ENCODE results near the gene RNGTT.
A peak's percentile ranks its signal among the peaks of the same experiment; 100 is the strongest.
"Not testable (repeated sequence)": the region's sequence is repeated elsewhere in the genome, so short reads cannot be mapped to it uniquely, and the experiment has no call there.

The RNGTT gene

GRCh38 chr6:88933521-88933920 is 29.9 kb downstream of the RNGTT start:
- Mint-ChIP-seq H3K4me1 (no peaks in the 10 kb centered on the region), H3K27me3 (no peaks in the 10 kb centered on the region), H3K4me3 (no peak overlapping the region), H3K9me3 (peaks cover 30 to 47% of the 10 kb centered on the region in 2 donors), H3K27ac (no peak overlapping the region)
- DNase-seq (no peak), ATAC-seq (no peak)

- not testable (repeated sequence) for H3K27ac Mint-ChIP-seq, ATAC-seq, H3K4me3 Mint-ChIP-seq, DNase-seq, H3K27me3 Mint-ChIP-seq, H3K4me1 Mint-ChIP-seq
- peaks cover 20 to 35% of the 10 kb centered on the region in 2 donors for H3K9me3 Mint-ChIP-seq
Measured at GRCh38 chr6:88932019-88932418, 31.4 kb downstream of the RNGTT start.

GRCh38 chr6:88922775-88923548 is 40.5 kb downstream of the RNGTT start:
- no peaks in the 10 kb centered on the region for H3K27me3 Mint-ChIP-seq
- no peak overlapping the region for H3K4me3 Mint-ChIP-seq
- no peaks in the 10 kb centered on the region for H3K9me3 Mint-ChIP-seq
- H3K27ac Mint-ChIP-seq = no peak overlapping the region
- peaks cover 5% of the 10 kb centered on the region for H3K4me1 Mint-ChIP-seq
- ATAC-seq (no peak), DNase-seq (no peak)

GRCh38 chr6:88921734-88922133 is 41.7 kb downstream of the RNGTT start:
- Mint-ChIP-seq H3K27me3 (no peaks in the 10 kb centered on the region), H3K4me1 (peaks cover 16% of the 10 kb centered on the region), H3K27ac (no peak overlapping the region), H3K9me3 (no peaks in the 10 kb centered on the region), H3K4me3 (no peak overlapping the region)
- no peak for DNase-seq
- ATAC-seq = no peak

GRCh38 chr6:88920774-88921733 is 42.4 kb downstream of the RNGTT start:
- no peaks in the 10 kb centered on the region for H3K9me3 Mint-ChIP-seq
- no peak for ATAC-seq
- no peak overlapping the region for H3K27ac Mint-ChIP-seq
- no peak overlapping the region for H3K4me3 Mint-ChIP-seq
- no peaks in the 10 kb centered on the region for H3K27me3 Mint-ChIP-seq
- DNase-seq = no peak
- peaks cover 19% of the 10 kb centered on the region for H3K4me1 Mint-ChIP-seq

GRCh38 chr6:88920088-88920487 is 43.3 kb downstream of the RNGTT start:
- Mint-ChIP-seq H3K4me1 (peaks cover 19% of the 10 kb centered on the region), H3K4me3 (no peak overlapping the region), H3K27me3 (no peaks in the 10 kb centered on the region), H3K27ac (no peak overlapping the region), H3K9me3 (peaks cover 0 to 4% of the 10 kb centered on the region in 2 donors)
- DNase-seq (no peak), ATAC-seq (no peak)

- Mint-ChIP-seq H3K4me3 (no peak overlapping the region), H3K27ac (no peak overlapping the region), H3K27me3 (no peaks in the 10 kb centered on the region), H3K4me1 (peaks cover 28% of the 10 kb centered on the region), H3K9me3 (peaks cover 0 to 12% of the 10 kb centered on the region in 2 donors)
- DNase-seq (no peak), ATAC-seq (no peak)
Measured at GRCh38 chr6:88919032-88919431, 44.4 kb downstream of the RNGTT start.

- no peak overlapping the region for H3K4me3 Mint-ChIP-seq
- peaks cover 50% of the 10 kb centered on the region for H3K4me1 Mint-ChIP-seq
- peak; percentile 58 for ATAC-seq
- DNase-seq = no peak
- H3K9me3 Mint-ChIP-seq = peaks cover 0 to 12% of the 10 kb centered on the region in 2 donors
- H3K27ac Mint-ChIP-seq = no peak overlapping the region
- no peaks in the 10 kb centered on the region for H3K27me3 Mint-ChIP-seq
Measured at GRCh38 chr6:88916615-88917208, 46.7 kb downstream of the RNGTT start.

- no peak overlapping the region for H3K27ac Mint-ChIP-seq
- peaks cover 0 to 12% of the 10 kb centered on the region in 2 donors for H3K9me3 Mint-ChIP-seq
- no peaks in the 10 kb centered on the region for H3K27me3 Mint-ChIP-seq
- DNase-seq (no peak), ATAC-seq (no peak)
- peaks cover 65% of the 10 kb centered on the region for H3K4me1 Mint-ChIP-seq
- H3K4me3 Mint-ChIP-seq = no peak overlapping the region
Measured at GRCh38 chr6:88914895-88915598, 48.4 kb downstream of the RNGTT start.

GRCh38 chr6:88914180-88914579 is 49.2 kb downstream of the RNGTT start:
- Mint-ChIP-seq H3K4me1 (peaks cover 73% of the 10 kb centered on the region), H3K27me3 (no peaks in the 10 kb centered on the region), H3K27ac (no peak overlapping the region), H3K9me3 (peaks cover 0 to 12% of the 10 kb centered on the region in 2 donors), H3K4me3 (no peak overlapping the region)
- ATAC-seq (no peak), DNase-seq (no peak)

GRCh38 chr6:88913471-88913870 is 49.9 kb downstream of the RNGTT start:
- Mint-ChIP-seq H3K27me3 (no peaks in the 10 kb centered on the region), H3K4me1 (peaks cover 78% of the 10 kb centered on the region), H3K4me3 (no peak overlapping the region), H3K27ac (no peak overlapping the region), H3K9me3 (peaks cover 0 to 12% of the 10 kb centered on the region in 2 donors)
- DNase-seq = no peak
- no peak for ATAC-seq

- H3K4me1 Mint-ChIP-seq = peaks cover 70% of the 10 kb centered on the region
- H3K4me3 Mint-ChIP-seq = no peak overlapping the region
- no peak overlapping the region for H3K27ac Mint-ChIP-seq
- H3K27me3 Mint-ChIP-seq = no peaks in the 10 kb centered on the region
- peaks cover 0 to 19% of the 10 kb centered on the region in 2 donors for H3K9me3 Mint-ChIP-seq
- no peak for DNase-seq
- no peak for ATAC-seq
Measured at GRCh38 chr6:88910922-88911778, 52.3 kb downstream of the RNGTT start.

GRCh38 chr6:88908598-88909548 is 54.5 kb downstream of the RNGTT start:
- H3K4me1 Mint-ChIP-seq = peaks cover 60% of the 10 kb centered on the region
- no peak for ATAC-seq
- no peak overlapping the region for H3K27ac Mint-ChIP-seq
- DNase-seq = no peak
- H3K9me3 Mint-ChIP-seq = peaks cover 0 to 7% of the 10 kb centered on the region in 2 donors
- H3K27me3 Mint-ChIP-seq = no peaks in the 10 kb centered on the region
- H3K4me3 Mint-ChIP-seq = no peak overlapping the region
